HG03095 (cell line): ENCODE data around the gene CFAP46.
"Not testable (repeated sequence)": the region's sequence is repeated elsewhere in the genome, so short reads cannot be mapped to it uniquely, and the experiment has no call there.

ENCODE experiments used
- ATAC-seq: cut with Tn5 transposase; IDR thresholded peaks from one replicate; pipeline ENCODE4 v1.9.1; 2021; ENCODE audit warnings: moderate library complexity; ENCODE audit not compliant: unreplicated experiment

Gene CFAP46

GRCh38 chr10:132810141-132810806, 132.1 kb downstream of the CFAP46 start:
- no peak for ATAC-seq

- no peak for ATAC-seq
Observed at GRCh38 chr10:132809232-132810140, 132.9 kb downstream of the CFAP46 start.

GRCh38 chr10:132808383-132809231, 133.8 kb downstream of the CFAP46 start:
- ATAC-seq = no peak

- ATAC-seq = no peak
Observed at GRCh38 chr10:132807621-132808049, 134.7 kb downstream of the CFAP46 start.

- no peak for ATAC-seq
Observed at GRCh38 chr10:132806561-132807003, 135.8 kb downstream of the CFAP46 start.

- ATAC-seq = no peak
Observed at GRCh38 chr10:132806110-132806509, 136.3 kb downstream of the CFAP46 start.

GRCh38 chr10:132805599-132805998, 136.8 kb downstream of the CFAP46 start:
- ATAC-seq = no peak

- ATAC-seq = no peak
Observed at GRCh38 chr10:132804785-132805426, 137.5 kb downstream of the CFAP46 start.

GRCh38 chr10:132804287-132804686, 138.1 kb downstream of the CFAP46 start:
- no peak for ATAC-seq

GRCh38 chr10:132803416-132804210, 138.8 kb downstream of the CFAP46 start:
- ATAC-seq = no peak

GRCh38 chr10:132802694-132803320, 139.6 kb downstream of the CFAP46 start:
- ATAC-seq = no peak

GRCh38 chr10:132802048-132802447, 140.3 kb downstream of the CFAP46 start:
- no peak for ATAC-seq

GRCh38 chr10:132799865-132800264, 142.5 kb downstream of the CFAP46 start:
- no peak for ATAC-seq

- no peak for ATAC-seq
Observed at GRCh38 chr10:132798876-132799275, 143.5 kb downstream of the CFAP46 start.

- no peak for ATAC-seq
Observed at GRCh38 chr10:132798403-132798802, 144.0 kb downstream of the CFAP46 start.

GRCh38 chr10:132797986-132798385, 144.4 kb downstream of the CFAP46 start:
- not testable (repeated sequence) for ATAC-seq

GRCh38 chr10:132796846-132797245, 145.5 kb downstream of the CFAP46 start:
- no peak for ATAC-seq

- ATAC-seq = no peak
Observed at GRCh38 chr10:132793871-132794849, 148.2 kb downstream of the CFAP46 start.
